HG02610 (cell line): ENCODE results near the gene TSEN54.

Experiments used
- ATAC-seq: cut with Tn5 transposase; IDR thresholded peaks from one replicate; pipeline ENCODE4 v1.9.1; 2021; ENCODE audit warnings: mild to moderate bottlenecking, moderate library complexity; ENCODE audit not compliant: unreplicated experiment

The TSEN54 gene

DNA sequence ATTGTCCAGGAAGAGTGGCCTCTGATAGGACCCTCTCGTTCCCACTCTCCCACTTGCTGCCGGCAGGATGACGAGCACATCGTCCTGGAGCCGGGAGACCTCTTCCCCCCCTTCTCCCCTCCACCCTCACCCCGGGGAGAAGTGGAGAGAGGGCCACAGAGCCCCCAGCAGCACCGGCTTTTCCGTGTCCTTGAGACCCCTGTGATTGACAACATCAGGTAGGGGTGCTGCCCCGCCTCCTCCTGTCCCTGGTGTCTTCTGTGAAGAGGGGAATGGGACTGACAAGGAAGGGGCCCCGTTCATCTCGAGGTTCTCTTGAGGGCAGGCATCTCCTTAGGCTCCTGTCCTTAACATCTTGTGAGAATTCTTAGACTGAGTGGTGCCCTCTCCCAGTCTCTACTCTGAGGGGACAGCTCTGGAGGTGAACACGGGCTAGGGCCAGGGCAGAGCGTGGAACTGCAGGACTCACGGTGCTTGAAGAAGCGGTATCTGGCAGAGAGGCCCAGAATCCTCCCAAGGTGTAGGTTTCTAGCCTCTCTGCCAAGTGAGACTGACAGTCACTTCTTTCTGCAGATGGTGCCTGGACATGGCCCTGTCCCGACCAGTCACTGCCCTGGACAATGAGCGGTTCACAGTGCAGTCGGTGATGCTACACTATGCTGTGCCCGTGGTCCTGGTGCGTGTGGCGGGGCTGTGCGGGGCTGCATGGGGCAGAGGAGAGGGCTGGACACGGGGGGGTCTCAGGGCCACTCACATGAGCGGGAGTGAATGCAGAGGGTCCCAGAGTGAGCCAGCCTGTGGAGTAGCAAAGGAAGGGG, 27.4 kb upstream of the TSEN54 start:
- ATAC-seq: no peak

DNA sequence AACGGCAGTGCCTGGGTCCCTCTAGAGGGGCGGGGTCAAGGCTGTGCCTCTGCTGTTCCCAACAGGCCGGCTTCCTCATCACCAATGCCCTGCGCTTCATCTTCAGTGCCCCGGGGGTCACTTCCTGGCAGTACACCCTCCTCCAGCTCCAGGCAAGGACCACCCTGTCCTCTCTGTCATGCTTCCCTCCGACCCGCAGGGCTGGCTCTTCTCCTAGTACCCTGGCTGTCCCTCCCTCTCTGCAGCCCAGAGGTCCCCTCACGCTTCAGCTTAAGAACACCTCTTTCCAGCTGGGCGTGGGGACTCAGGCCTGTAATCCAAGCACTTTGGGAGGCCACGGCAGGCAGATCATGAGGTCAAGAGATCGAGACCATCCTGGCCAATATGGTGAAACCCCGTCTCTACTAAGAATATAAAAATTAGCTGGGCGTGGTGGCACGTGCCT, 26.8 kb upstream of the TSEN54 start:
- no peak for ATAC-seq

DNA sequence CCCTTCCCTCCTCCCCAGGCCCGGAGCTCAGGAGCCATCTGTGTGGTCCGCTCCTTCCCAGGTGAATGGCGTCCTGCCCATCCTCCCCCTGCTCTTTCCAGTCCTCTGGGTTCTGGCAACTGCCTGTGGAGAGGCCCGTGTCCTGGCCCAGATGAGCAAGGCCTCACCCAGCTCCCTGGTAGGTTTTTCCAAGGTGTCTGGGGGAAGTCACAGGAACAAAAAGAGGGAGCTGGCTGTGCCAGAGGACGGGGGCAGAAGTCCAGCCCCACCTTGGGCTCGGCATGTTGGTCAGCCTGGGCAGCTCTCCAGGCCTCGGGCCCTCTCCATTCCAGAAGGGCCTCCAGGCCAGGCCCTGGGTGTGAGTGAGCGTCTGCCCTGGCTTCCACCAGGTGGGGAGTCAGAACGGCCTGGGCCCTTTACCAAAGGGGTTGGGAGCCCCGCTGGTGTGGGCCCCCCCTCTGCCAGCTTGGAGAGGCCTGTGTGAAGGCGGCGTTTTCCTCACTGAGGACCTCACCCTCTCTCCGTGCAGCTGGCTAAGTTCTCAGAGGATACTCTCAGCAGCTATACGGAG, 26.1 kb upstream of the TSEN54 start:
- ATAC-seq: no peak

DNA sequence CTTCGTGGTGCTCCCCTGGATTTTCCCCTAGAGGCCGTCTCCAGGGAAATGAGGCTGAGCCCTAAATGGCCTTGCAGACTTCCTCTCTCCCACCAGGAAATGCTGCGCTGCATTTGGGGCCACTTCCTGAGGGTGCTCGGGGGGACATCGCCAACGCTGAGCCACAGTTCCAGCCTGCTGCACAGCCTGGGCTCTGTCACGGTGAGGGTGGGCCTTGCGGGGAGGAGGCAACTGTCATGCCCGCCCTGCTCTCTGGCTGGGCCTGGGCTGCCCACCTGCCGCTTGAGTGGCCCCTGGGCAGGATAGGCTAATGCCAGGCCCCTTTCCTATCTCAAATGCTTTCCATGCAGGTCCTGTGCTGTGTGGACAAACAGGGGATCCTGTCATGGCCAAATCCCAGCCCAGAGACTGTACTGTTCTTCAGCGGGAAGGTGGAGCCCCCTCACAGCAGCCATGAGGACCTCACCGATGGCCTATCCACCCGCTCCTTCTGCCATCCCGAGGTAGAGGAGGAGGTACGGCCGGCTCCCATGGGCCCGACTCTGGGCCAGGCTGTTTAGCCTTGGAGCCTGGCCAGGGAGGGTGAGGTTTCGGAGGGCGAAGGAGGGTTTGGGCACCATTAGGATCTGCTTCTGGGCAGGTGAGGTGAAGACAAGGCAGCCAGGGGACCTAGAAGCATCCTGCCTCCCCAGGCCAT, 25.2 kb upstream of the TSEN54 start:
- no peak for ATAC-seq

DNA sequence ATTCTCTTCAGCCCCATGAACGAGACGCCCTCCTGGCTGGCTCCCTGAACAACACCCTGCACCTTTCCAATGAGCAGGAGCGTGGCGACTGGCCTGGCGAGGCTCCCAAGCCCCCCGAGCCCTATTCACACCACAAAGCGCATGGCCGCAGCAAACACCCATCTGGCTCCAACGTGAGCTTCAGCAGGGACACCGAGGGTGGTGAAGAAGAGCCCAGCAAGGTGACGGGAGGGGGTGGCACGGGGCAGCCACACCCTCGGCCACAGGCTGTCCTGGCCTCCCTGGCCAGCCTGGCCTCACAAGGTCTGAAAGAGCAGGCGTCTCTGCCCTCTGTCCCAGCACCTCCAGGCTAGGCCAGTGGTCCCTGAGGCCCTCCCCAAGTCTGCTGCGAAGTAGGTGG, 24.6 kb upstream of the TSEN54 start:
- no peak for ATAC-seq

DNA sequence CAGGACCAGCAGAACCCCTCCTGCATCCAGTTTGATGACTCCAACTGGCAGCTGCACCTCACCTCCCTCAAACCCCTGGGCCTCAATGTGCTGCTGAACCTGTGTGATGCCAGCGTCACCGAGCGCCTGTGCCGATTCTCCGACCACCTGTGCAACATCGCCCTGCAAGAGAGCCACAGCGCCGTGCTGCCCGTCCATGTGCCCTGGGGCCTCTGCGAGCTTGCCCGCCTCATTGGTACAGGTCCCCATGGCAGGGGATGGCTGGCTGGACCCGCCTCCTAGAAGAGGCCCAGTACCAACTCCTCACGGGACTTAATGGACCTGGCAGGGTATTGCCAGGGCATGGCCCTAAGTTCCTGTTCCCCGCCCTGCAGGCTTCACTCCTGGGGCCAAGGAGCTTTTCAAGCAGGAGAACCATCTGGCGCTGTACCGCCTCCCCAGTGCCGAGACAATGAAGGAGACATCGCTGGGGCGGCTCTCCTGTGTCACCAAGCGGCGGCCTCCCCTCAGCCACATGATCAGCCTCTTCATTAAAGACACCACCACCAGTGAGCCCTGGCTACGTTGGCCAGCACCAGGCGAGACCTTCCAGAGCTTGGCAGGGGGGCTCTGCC, 23.7 kb upstream of the TSEN54 start:
- ATAC-seq: no peak

DNA sequence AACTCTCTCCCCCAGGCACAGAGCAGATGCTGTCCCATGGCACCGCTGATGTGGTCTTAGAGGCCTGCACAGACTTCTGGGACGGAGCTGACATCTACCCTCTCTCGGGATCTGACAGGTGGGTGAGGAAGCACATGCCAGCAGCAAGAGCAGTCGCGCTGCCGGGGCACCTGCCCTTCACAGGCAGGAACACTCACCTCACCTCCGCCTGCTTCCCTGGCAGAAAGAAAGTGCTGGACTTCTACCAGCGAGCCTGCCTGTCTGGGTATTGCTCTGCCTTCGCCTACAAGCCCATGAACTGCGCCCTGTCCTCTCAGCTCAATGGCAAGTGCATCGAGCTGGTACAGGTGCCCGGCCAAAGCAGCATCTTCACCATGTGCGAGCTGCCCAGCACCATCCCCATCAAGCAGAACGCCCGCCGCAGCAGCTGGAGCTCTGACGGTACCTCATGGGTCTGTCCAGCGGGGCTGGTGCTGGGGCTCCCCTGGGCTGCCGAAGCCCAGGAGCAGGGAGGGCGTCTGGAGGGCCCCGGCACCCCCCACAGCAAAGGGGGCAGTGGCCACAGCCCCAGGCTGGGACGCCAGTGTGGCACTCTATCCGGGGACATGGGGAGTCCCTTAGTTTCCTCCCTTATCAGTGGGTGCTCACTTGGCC, 22.7 kb upstream of the TSEN54 start:
- ATAC-seq: no peak

DNA sequence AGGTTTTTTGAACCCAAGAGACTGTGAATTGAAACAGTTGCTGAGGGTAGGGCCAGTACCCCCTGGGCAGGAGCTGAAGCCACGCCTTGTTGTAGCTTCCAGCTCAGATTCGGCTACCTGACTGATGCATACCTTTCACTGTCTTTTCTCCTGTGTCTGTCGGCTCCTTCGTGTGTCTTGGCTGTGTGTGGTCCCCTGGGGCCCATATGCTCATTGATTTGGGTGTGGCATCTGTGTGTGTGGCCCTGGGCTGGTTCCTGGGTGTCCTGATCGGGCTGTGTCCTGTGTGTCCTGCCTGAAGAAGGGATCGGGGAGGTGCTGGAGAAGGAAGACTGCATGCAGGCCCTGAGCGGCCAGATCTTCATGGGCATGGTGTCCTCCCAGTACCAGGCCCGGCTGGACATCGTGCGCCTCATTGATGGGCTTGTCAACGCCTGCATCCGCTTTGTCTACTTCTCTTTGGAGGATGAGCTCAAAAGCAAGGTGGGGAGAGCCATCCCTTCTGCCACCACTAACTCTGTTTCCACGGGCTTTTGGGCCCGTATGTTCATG, 21.9 kb upstream of the TSEN54 start:
- ATAC-seq: no peak

DNA sequence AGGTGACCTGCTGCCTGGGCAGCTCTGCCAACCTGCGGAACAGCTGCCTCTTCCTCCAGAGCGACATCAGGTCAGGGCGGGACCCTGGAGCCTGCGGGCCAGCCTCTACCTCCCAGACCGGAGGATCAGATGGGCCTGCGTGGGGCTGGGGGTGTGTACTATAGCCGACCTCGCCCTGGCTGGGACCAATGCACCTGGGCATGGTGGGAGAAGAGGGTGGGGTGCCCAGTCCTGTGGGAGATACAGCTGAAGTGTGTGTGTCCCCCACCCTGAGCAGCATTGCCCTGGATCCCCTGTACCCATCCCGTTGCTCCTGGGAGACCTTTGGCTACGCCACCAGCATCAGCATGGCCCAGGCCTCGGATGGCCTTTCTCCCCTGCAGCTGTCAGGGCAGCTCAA, 20.3 kb upstream of the TSEN54 start:
- ATAC-seq: no peak

DNA sequence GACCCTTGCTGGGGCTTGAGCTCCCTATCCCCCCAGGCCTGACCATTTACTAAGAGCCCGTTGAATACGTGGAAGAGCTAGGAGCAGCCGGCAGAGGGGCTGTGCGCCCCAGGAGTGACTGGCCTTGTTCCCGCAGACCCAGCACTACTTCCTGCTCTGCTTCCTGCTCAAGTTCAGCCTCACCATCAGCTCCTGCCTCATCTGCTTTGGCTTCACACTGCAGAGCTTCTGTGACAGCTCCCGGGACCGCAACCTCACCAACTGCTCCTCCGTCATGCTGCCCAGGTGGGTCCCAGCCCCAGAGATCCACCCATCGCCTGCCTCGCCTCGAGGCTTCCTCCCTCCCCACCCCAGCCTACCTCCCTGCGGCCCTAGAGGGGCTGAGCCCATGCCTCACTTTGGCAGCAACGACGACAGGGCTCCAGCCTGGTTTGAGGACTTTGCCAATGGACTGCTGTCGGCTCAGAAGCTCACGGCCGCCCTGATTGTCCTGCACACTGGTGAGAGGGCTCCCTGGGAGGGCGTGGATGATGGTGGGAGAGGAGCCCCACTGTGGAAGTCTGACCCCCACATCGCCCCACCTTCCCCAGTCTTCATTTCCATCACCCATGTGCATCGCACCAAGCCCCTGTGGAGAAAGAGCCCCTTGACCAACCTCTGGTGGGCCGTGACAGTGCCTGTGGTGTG, 18.1 kb upstream of the TSEN54 start:
- no peak for ATAC-seq

DNA sequence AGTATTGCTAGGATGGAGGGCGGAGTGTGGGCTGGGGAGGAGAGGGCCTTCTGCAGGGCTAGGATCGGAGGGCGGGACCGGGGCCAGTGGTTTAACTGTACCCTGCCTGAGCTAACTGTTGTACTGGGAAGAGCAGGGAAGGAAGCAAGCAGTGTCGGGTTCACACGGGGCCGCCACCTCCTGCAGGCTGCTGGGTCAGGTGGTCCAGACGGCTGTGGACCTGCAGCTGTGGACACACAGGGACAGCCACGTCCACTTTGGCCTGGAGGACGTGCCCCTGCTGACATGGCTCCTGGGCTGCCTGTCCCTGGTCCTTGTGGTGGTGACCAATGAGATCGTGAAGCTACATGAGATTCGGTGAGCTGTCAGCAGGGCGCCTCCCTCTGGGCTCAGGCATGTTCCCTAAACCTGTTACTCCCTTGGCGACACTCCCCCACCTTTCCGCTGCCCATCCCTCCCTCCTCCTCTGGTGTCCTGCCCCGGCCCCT, 17.6 kb upstream of the TSEN54 start:
- no peak for ATAC-seq

DNA sequence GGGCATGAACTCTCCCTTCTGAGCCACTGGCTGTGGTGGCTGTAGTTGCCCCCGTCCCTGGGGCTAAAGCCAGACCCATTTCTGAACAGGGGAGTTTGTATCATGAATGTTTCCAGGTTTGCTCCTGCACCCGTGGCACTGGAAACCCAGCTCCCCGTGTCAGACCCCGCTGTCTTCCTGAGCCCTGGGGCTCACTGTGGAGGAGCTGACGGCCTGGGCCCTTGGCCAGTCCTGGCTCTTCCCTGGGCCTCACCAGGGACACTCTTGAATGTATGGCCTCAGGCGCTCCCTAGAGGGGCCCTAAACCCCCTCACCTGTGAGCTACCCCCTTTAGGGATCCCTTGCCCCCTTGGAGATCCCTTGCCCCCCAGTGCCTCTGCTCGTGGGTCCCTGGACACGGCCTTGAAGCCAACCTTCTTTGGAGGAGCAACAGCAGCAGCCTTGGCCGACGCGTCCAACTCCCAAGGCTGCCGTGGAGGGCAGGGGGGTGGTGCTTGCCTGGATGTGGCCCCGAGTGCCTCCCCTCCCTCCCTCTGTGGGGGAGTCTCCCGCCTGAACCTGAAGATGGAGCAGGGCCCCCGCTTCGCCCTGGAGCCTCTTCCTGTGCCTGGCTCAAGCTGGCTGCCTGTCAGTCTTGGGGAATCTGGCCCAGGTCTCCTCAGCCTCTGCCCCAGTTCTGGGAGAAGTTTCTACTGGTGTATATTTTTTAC, 16.9 kb upstream of the TSEN54 start:
- no peak for ATAC-seq

DNA sequence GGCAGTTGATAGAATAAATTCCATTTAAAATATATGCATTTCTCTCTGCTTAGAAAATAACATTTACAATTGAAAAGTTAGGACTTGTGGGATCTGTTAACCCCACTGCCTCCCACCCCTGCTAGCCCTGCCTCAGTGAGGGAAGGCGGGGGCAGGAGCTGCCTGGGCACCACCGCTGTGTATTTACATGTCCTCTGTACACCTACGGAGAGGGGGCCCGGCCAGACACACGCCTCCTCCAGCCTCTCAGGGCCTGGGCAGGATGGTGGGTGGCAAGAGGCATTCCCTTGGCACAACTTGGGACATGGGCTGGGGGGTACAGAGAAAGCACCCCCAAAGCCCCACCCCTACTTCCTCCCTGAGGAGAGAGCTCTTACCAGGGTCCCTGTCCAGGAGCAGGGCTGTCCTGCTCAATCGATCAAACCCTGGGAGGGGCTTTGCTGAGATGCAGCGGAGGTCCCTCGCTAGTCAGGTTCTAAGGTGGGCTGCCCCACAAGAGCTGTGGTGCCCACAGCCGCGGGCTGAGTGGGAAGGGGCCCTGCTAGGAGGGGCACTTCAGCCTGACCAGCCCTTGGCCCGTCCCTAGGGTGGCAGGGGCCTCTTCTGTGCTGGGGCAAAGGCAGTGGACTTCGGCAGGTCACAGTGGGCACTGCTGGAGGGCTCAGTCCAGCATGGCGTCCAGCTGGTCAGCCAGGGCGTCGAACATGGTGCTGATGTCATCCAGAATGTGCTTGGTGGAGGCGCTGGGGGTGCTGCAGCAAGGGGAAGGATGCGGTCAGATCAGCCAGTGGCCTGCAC, 15.7 kb upstream of the TSEN54 start:
- no peak for ATAC-seq

DNA sequence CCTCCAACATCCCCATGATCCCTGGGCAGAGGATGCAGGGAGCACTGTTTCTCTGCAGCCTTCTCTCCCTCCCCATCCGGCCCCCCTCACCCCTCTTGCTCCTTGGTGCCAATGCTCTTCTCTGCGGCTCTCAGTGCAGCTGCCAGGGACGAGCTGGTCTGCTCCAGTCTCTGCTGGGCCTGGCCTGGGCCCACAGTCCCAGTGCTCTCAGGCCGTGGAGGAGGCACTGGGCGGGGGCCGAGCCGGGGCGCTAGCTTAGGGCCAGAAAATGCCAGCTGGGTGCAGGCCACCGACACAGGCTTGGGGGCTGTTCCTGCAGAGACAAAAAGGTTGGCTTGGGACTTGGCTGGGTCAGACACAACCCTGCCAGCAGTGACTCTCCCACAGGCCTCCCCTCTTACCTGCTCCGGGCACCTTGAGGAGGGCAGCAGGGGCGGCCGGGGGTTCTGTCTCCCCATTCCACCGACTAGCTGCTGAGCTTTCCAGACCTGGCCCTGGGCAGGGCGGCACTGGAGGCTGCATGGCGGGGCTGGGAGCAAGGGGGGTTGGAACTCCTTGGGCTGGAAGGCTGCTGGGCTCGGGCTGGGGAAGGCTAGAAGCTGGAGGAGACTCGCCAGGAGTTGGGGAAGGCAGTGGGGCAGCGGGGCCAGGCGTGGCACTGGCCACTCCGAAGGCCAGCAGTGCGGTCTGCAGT, 14.8 kb upstream of the TSEN54 start:
- no peak for ATAC-seq

DNA sequence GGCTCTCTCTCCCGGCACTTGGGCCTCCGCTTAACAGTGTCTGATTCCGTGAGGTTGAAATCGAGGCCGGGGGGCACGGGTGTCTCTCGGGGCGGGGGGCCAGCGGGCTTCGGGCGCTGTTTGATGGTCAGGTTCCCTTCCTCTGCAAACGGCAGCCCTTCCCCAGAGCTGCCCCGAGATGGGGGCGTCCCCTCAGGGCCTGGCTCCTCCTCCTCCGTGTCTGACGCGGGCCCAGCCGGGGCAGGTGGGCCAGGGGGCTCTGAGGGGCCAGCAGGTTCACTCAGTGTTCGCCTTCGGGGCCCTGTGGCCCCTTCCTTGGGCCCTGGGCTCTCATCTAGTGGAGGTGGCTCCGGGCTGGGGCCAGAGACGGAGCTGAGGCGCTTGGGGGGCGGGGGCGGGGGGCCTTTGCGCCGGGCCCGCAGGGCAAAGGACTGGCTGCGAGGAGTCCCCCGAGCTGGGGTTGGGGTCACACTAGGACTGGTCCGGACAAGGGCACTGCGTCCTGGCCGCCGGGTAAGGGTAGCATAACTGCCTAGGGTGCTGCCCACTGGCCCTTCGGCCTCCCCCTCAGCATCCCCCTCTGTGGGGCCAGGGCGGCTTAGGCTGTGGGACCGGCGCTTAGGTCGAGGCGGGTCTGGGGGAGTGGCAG, 14.1 kb upstream of the TSEN54 start:
- ATAC-seq: no peak

DNA sequence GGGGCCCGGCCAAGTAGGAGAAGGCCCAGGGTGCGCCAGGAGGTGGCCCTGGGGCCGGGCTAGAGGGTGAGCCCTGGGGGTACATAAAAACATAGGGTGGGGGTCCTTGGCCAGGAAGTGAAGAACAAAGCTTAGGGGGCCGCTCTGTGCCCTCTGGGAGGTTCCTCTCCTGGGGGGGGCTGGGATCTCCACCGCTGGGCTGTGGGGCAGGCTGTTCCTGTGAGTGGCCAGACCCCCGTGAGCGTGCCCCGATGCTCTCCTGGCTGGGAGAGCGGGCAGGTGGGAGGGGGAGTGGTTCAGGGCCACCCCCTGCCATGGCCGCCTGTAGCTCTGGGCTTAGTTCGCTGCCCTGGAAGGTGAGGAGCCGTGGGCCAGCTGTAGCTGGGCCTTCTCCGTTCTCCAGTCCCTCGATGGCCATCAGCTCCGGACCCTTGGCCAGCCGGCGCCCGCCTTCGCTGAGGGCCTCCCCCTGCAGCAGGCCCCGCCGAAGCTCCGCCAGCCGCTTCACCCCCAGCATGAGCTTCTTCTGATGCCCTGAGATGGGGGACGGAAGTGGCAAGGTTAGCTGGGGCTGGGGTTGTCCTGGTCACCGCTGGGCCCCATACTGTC, 13.5 kb upstream of the TSEN54 start:
- ATAC-seq: no peak

DNA sequence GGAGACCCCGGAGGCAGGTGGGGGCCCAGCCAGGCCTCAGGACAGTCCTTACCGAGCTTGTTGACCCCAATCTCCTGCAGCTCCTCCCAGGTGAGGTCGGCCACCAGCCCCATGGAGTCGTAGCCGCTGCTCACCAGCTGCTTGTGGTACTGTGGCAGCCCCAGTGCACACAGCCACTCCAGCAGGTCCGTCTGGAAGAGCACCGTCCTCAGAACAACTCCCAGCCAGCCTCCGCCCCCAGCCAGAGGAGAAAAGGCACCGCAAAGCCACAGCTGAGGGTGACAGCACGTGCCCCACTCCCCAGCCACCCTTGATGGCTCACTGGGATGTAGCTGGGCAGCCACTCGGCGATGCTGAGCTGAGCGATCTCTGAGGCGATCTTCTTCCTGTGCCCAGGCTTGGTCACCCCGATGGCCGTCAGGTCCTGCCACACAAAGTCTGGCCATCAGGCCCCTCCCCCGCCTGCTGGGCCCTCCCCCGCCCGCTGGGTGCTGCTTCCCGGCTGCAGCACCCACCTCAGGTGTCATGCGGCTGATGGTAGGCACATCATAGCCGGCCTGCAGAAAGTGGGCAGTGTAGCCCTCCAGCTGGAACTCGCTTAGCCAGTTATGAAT, 12.9 kb upstream of the TSEN54 start:
- ATAC-seq: no peak
